Fibroblast of mammary gland (primary cell): Measurements from ENCODE around the gene CHODL.

Source experiments
- DNase-seq: peaks from one replicate; pipeline ENCODE4 v3.0.0-alpha.2; 2010; ENCODE audit warnings: low read depth
- H3K4me3 ChIP-seq: 2 replicates; pipeline ENCODE4 v1.5.1; 2011; ENCODE audit warnings: low read depth, mild to moderate bottlenecking, low read length, moderate library complexity; ENCODE audit not compliant: control insufficient read depth
- TF ChIP-seq, protein P1 (sequence below): conservative IDR thresholded peaks from 2 replicates; pipeline ENCODE4 v1.5.1; 2011; ENCODE audit warnings: low read depth, low read length, inconsistent platforms; ENCODE audit not compliant: control insufficient read depth, insufficient read depth

The CHODL gene, protein sequence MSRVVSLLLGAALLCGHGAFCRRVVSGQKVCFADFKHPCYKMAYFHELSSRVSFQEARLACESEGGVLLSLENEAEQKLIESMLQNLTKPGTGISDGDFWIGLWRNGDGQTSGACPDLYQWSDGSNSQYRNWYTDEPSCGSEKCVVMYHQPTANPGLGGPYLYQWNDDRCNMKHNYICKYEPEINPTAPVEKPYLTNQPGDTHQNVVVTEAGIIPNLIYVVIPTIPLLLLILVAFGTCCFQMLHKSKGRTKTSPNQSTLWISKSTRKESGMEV

DNA sequence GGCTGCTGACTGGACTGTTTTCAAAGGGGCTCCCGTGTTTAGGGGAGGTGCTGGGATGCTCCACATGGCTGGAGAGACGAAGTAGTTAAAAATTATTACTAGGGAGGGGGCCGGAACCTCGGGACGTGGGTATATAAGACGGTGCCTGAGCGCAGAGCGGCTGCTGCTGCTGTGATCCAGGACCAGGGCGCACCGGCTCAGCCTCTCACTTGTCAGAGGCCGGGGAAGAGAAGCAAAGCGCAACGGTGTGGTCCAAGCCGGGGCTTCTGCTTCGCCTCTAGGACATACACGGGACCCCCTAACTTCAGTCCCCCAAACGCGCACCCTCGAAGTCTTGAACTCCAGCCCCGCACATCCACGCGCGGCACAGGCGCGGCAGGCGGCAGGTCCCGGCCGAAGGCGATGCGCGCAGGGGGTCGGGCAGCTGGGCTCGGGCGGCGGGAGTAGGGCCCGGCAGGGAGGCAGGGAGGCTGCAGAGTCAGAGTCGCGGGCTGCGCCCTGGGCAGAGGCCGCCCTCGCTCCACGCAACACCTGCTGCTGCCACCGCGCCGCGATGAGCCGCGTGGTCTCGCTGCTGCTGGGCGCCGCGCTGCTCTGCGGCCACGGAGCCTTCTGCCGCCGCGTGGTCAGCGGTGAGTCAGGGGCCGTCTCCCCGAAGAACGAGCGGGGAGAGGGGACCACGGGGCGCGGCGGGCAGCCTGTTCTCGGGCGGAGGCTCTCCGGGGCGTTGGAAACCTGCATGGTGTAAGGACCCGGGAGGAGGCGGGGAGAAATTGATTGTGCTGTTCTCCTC, at the start of gene CHODL:
Gene CHODL (plus strand): TSS at position 163 of the 793 bp plus-strand sequence. CDS start 391 bp downstream, at position 554.
- DNase-seq = no peak
- TF ChIP-seq, protein P1, sequence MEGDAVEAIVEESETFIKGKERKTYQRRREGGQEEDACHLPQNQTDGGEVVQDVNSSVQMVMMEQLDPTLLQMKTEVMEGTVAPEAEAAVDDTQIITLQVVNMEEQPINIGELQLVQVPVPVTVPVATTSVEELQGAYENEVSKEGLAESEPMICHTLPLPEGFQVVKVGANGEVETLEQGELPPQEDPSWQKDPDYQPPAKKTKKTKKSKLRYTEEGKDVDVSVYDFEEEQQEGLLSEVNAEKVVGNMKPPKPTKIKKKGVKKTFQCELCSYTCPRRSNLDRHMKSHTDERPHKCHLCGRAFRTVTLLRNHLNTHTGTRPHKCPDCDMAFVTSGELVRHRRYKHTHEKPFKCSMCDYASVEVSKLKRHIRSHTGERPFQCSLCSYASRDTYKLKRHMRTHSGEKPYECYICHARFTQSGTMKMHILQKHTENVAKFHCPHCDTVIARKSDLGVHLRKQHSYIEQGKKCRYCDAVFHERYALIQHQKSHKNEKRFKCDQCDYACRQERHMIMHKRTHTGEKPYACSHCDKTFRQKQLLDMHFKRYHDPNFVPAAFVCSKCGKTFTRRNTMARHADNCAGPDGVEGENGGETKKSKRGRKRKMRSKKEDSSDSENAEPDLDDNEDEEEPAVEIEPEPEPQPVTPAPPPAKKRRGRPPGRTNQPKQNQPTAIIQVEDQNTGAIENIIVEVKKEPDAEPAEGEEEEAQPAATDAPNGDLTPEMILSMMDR = no peak
- H3K4me3 ChIP-seq = no peak within 1 kb of the TSS

DNA sequence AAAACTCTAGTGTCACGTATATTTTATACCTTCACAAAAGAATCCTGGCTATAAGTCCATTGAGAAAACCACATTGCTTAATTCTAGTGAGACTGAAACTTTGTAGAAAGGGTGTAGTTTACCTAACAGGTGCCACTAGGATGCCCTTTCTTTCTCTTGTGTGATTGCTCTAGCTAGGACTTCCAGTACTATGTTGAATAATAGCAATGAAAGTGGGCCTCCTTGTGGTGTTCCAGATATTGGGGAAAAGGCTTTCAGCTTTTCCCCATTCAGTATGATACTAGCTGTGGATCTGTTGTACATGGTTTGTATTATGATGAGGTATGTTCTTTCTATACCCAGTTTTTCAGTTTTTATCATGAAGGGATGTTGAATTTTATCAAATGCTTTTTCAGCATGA, 39.7 kb upstream of the CHODL start:
- no peak overlapping the region for H3K4me3 ChIP-seq
- TF ChIP-seq, protein P1 = no peak
- no peak for DNase-seq

DNA sequence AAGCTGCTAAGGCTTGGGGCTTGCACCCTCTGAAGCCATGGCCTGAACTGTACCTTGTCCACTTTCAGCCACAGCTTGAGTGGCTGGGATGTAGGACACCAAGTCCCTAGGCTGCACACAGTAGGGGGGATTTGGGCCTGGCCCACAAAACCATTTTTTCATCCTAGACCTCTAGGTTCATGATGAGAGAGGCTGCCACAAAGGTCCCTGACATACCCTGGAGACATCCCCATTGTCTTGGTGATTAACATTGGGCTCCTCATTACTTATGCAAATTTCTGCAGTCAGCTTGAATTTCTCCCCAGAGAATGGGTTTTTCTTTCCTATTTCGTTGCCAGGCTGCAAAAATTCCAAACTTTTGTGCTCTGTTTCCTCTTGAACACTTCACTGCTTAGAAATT, 26.3 kb upstream of the CHODL start:
- DNase-seq = no peak
- H3K4me3 ChIP-seq = no peak overlapping the region
- TF ChIP-seq, protein P1 = no peak

DNA sequence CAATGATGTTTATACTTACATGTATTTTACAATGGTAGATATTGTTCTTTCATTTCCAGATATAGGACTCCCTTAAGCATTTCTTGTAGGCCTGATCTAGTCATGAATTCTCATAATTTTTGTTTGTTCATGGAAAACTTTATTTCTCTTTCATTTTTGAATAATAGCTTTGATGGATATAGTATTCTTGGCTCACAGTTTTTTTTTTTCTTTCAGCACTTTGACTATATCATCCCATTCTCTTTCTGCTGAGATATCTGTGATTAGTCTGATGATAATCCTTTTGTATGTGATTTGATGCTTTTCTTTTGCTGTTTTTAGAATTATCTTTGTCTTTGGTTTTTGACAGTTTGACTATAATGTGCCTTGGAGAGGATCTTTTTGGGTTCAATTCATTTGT, 24.1 kb upstream of the CHODL start:
- TF ChIP-seq, protein P1 = no peak
- H3K4me3 ChIP-seq = no peak overlapping the region
- no peak for DNase-seq

DNA sequence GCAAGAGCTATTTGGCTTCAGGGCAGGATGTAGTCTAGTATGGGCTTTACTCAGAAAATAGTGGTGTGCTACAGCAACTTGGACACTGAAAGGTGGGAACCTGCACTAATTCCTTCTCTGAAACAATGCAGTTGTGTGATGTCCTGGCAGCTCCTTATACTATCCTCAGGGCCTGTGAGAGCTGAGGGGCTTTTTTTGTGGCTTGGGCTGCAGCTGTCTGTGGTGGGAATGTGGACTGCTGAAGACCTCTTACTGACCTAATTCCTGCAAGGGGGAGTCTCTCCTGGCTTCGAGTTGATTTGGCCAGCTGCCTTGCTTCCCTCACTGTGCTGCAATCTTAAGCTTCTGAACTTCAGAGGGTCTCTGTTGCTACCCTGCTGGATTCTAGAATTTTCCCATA, 22.3 kb upstream of the CHODL start:
- TF ChIP-seq, protein P1 = no peak
- no peak overlapping the region for H3K4me3 ChIP-seq
- no peak for DNase-seq

DNA sequence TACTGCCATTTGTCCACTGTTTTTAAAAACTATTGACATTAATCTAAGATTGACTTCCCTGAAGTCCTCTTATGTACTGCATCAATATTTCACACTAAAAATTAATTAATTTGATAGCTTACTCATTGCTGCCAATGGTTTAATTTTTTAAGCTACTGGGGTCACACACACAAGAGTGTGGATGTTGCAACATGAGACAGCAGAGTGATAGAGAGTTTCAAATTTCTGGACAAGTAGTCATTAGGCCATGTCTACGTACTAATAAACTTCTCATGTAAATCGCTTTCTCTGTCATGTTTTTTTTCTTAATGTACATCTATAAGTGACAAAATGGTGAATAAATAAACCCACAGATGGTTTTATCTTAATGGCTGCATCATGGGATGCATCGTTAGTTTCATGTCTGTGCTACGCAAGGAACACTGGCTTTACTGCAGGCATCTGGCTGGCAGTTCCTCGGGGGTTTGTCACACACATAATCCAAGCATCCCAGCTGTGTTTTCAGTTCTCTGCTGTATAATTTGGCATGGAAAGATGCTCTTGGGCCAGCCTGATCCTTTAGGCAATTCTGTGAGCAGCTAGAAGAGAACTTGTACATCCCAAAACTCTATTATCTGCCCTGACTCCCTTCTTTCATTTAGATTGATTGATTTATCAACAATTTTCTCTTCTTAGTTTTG, 16.4 kb upstream of the CHODL start:
- no peak overlapping the region for H3K4me3 ChIP-seq
- TF ChIP-seq, protein P1 = no peak
- no peak for DNase-seq
